Urothelium cell line (cell line): ENCODE measurements around the gene NKX2-1.
A peak's percentile ranks its signal among the peaks of the same experiment; 100 is the strongest.
"Not testable (repeated sequence)": the region's sequence is repeated elsewhere in the genome, so short reads cannot be mapped to it uniquely, and the experiment has no call there.

Experiments
- DNase-seq: peaks from one replicate; pipeline ENCODE4 v3.0.0; 2011; ENCODE audit warnings: low spot score, mixed read lengths
- FAIRE-seq: peaks from 2 replicates; lab custom pipeline; 2011; peaks lifted over from hg19 to GRCh38; lab: Jason Lieb, UNC

The NKX2-1 gene

DNA sequence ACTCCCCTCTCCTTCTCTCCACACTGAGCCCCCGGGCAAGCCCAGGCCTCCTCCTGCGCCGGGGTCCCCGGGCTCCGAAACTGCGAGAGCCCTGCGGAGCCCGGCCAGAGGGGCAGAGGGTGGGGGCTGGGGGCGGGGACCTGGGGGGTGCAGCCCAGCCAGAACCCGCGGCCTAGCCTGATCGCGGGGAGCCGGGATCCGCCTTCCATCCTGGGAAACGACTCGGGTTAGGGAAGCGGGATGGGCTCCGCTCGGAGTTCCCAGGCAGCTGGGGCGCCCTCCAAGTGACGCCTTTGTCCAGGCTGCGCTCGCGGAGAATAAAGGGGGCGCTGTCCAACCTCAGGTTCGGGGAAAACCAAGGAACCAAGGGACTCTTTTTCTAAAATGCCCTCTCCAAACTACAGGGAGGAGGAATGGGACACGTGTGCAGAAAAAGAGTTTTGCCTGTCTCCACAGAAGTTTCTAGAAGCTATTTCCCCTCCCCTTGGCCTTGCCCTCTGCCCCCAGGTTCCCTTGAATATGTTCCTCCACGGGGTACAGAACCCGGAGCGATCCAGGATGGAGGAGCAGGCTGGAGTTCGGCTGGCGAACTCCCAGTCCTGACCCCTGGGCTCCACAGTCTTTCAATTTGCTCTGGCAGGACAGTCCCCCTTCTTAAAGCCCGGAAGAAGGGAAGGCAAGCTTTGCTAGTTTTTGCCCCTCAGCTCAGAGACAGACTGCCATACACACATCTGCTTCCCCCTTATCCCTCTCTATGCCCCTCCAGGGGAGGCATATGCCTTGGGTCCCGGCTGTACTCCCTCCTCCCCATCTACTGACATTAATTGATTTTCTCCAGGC, 13.9 kb downstream of the NKX2-1 start:
- FAIRE-seq = no peak
- no peak for DNase-seq

- FAIRE-seq = no peak
- DNase-seq = no peak
Measured at GRCh38 chr14:36505181-36505815, 14.7 kb downstream of the NKX2-1 start.

DNA sequence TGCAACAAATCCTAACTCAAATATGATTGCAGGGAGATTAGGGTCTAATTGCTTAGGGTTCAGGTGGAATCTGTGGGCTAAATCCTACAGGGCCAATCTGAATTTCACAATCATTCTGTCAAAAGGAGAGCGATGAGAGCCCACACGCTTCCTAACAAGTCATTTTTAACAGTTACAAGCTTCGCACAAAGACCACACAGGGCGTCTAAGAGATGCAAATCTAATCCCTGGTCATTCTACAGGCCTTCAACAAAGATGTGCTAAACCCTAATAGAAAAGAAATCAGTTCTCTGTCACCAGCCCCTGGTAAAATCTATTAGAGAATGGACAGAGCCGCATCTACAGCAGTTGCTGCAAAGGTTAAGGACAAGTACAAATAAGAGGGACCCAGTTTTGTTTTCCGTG, 15.3 kb downstream of the NKX2-1 start:
- no peak for FAIRE-seq

GRCh38 chr14:36503771-36504741, 16.0 kb downstream of the NKX2-1 start:
- no peak for FAIRE-seq
- no peak for DNase-seq

More for the DNA sequence above, 15.3 kb downstream of the NKX2-1 start:
- no peak for DNase-seq

GRCh38 chr14:36502558-36503508, 17.2 kb downstream of the NKX2-1 start:
- DNase-seq (no peak), FAIRE-seq (no peak)

GRCh38 chr14:36498938-36499337, 21.1 kb downstream of the NKX2-1 start:
- FAIRE-seq = no peak
- no peak for DNase-seq

- DNase-seq (no peak), FAIRE-seq (no peak)
Measured at GRCh38 chr14:36496346-36496745, 23.7 kb downstream of the NKX2-1 start.

- DNase-seq = no peak
- no peak for FAIRE-seq
Measured at GRCh38 chr14:36495666-36496065, 24.4 kb downstream of the NKX2-1 start.

- FAIRE-seq = no peak
- DNase-seq = no peak
Measured at GRCh38 chr14:36493761-36494160, 26.3 kb downstream of the NKX2-1 start.

- FAIRE-seq = no peak
- DNase-seq = no peak
Measured at GRCh38 chr14:36485773-36486172, 34.3 kb downstream of the NKX2-1 start.

DNA sequence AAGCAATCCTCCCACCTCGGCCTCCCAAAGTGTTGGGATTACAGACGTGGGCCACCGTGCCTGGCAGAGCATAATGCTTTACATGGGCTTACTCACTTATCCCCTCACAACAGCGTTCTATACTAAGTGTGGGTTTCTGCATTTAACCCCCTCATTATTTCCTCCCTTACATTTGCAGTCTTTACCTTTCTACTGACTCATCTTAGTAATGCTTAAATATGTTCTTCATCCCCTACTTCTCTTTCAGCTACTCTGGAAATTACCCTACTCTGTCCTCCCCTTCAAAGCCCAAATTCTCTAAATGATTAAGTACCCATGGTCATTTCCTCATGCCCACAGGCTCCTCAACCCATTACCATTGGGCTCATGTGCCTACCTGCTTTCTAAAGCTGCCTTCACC, 40.7 kb downstream of the NKX2-1 start:
- DNase-seq (no peak), FAIRE-seq (no peak)

DNA sequence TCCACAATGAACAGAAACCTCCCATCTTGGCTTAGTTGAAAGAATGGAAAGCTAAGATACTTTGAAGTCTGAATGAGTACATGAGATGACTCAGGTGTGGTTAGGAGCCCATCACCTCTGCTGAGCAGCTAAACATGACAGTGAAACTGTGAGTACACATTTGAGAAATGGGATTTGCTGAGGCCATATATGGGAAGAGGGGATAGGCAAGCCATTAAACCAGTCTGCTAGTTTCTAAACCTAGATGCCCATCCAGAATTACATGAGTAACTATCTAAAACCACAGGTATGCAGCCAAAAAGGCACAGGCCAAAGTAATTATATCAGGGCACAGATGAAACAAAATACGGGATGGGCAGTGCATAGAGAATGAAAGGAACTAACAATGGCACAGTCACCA, 41.2 kb downstream of the NKX2-1 start:
- DNase-seq (peak; percentile 65), FAIRE-seq (no peak)

- DNase-seq (peak; percentile 54), FAIRE-seq (no peak)
Measured at GRCh38 chr14:36477266-36477665, 42.8 kb downstream of the NKX2-1 start.

DNA sequence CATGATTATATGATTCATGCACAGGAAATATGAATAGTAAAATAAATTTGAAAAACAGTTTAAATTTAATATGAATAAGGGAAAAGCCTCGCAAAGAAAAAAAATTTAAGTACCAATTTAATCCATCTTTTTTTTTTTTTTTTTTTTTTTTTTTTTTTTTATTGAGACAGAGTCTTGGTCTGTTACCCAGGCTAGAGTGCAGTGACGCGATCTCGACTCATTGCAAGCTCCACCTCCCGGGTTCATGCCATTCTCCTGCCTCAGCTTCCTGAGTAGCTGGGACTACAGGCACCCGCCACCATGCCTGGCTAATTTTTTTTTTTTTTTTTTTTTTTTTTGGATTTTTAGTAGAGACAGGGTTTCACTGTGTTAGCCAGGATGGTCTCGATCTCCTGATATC, 44.0 kb downstream of the NKX2-1 start:
- not testable (repeated sequence) for FAIRE-seq, DNase-seq

- FAIRE-seq (no peak), DNase-seq (no peak)
Measured at GRCh38 chr14:36474593-36474992, 45.4 kb downstream of the NKX2-1 start.

DNA sequence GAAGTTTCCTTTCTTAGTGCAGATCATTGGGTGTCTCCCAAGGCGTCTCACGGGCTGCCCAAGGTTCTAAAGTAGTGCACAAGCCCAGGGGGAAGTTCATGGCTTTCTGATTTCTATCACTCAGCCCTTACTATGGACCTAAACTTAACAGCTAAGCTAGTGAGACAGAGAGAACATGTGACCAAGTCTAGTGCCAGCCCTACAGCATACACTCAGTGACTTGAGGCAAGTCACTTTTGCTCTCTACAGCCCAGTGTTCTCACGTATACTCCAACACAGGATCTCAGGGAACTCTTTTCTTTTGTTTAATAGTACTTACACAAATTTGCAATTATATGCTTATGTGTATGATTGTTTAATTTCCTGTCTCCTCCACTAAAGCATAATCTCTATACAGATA, 48.6 kb downstream of the NKX2-1 start:
- DNase-seq = no peak
- FAIRE-seq = no peak

GRCh38 chr14:36467332-36467731, 52.7 kb downstream of the NKX2-1 start:
- DNase-seq = no peak
- no peak for FAIRE-seq
